ENCODE results near the gene VSTM4.

Gene VSTM4

DNA sequence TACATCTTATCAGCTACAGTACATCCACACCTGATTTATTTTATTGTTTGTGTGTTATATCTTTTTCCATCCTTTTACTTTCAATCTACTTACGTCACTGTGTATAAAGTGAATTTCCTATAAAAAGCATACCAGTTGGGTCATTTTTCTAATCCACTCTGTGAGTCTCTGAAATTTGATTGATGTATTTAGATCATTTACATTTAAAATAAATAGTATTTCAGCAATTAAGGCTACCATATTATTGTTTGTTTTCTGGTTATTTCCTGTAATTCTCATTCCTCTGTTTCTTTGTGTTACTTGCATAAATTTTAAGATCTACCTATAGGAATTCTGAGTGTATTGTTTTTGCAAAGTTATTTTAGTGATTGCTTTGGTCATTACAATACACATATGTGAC lies 53.7 kb downstream of the VSTM4 start:
- DNase-seq (ENCODE audit: low read depth, low spot score): no peak
- CTCF ChIA-PET: no interaction called here
- TF ChIP-seq, protein P1, sequence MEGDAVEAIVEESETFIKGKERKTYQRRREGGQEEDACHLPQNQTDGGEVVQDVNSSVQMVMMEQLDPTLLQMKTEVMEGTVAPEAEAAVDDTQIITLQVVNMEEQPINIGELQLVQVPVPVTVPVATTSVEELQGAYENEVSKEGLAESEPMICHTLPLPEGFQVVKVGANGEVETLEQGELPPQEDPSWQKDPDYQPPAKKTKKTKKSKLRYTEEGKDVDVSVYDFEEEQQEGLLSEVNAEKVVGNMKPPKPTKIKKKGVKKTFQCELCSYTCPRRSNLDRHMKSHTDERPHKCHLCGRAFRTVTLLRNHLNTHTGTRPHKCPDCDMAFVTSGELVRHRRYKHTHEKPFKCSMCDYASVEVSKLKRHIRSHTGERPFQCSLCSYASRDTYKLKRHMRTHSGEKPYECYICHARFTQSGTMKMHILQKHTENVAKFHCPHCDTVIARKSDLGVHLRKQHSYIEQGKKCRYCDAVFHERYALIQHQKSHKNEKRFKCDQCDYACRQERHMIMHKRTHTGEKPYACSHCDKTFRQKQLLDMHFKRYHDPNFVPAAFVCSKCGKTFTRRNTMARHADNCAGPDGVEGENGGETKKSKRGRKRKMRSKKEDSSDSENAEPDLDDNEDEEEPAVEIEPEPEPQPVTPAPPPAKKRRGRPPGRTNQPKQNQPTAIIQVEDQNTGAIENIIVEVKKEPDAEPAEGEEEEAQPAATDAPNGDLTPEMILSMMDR (IDR thresholded peaks at IDR 0.05; ENCODE audit: insufficient read depth, low read length, missing control alignments): no peak
- POLR2A ChIA-PET: no interaction called here
- no peak overlapping the region for H3K4me3 ChIP-seq (ENCODE audit: low read depth, low read length)

DNA sequence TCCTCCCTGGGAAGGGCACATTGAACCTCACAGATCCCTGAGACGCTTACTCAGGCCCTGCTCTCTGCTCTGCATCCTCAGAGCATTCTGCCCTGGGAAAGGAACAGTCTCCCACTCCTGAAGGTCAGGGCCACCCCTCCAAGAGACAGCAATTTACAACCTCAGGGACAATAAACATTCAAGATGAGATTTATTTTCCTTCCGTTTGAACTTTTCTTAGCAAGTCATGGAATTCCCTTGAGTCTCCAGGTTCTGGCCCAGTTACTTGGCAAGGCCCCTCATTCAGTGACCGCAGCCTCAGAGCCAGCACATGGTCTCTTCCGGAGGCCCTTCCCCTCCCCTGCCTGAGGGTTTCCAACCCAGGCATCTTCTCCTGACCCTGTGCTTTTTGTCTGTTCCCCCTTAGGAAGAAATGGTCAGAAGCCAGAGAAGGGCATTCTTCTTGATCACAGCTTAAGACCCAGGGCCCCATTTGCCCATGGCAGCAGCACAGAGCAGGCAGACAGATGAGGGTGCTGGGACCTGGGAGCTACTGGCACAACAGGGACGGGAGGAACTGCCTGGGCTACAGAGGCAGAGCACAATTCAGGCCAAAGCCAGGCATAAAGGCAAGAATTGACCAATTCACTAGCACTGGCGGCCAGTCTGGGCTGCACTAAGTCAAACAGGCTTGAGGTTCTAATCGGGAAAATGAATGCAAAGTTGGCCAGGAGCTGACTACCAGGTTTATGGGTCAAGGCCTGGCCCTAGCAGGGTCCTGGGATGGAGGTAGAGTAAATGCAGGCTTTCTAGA lies 56.7 kb downstream of the VSTM4 start:
- CTCF ChIA-PET: no interaction called here
- TF ChIP-seq, protein P1 (IDR thresholded peaks at IDR 0.05; ENCODE audit: insufficient read depth, low read length, missing control alignments): no peak

DNA sequence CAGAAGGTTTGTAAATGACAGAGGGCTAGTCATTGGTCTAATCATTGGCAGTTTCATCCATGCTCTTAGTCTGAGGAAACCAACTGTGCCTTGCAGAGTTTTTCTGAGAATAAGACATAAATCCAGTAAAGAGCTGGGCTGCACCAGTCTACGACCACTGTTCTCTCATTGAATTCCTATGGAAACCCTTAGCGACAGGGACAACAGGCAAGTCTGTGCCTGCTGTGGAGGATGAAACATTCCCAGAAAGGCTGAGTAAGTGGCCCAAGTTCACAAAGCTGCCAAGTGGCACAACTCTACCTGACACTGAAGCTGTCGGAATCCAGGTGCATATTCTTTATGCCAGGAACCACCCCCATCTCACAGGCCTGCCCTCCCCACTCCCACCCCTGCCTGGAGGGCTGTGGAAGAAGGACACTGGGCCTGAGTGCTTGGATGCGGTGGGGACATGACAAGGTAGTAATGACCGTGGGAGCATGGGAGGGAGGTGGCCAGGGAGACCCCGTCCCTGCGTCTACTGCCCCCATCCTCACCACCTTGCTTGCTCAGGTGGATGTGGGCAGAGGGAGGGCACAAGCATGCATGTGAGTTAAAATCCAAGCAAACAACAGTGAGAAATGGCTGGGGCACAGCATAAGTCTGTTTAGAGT lies 58.0 kb downstream of the VSTM4 start:
- POLR2A ChIA-PET: no interaction called here

More for the DNA sequence above, 56.7 kb downstream of the VSTM4 start:
- no peak overlapping the region for H3K4me3 ChIP-seq (ENCODE audit: low read depth, low read length)
- POLR2A ChIA-PET: no interaction called here
- no peak for DNase-seq (ENCODE audit: low read depth, low spot score)

DNA sequence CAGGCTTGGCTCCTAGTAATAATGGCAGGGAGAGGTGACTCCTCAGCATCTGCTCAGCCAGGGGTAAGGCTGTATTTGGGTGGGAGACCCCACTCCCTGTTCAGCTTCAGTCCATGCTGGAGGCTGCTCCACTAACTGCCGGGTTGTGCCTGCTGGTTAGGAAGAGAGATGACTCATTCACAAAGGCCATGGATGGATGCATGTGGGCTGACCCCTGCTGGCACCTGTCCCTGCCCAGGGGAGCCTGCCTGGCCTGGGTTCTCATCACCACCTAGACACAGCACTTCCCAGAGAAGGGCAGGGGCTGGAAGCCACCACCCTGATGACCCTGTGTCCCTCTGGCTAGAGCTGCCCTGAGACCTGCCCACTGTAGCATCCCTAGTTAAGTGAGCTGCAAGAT lies 59.0 kb downstream of the VSTM4 start:
- DNase-seq (ENCODE audit: low read depth, low spot score): no peak
- TF ChIP-seq, protein P1 (IDR thresholded peaks at IDR 0.05; ENCODE audit: insufficient read depth, low read length, missing control alignments): no peak
- ChIA-PET POLR2A (no interaction called here), CTCF (no interaction called here)
- no peak overlapping the region for H3K4me3 ChIP-seq (ENCODE audit: low read depth, low read length)

More for the DNA sequence above, 58.0 kb downstream of the VSTM4 start:
- CTCF ChIA-PET: no interaction called here
- DNase-seq (ENCODE audit: low read depth, low spot score): no peak
- TF ChIP-seq, protein P1 (IDR thresholded peaks at IDR 0.05; ENCODE audit: insufficient read depth, low read length, missing control alignments): no peak
- no peak overlapping the region for H3K4me3 ChIP-seq (ENCODE audit: low read depth, low read length)

DNA sequence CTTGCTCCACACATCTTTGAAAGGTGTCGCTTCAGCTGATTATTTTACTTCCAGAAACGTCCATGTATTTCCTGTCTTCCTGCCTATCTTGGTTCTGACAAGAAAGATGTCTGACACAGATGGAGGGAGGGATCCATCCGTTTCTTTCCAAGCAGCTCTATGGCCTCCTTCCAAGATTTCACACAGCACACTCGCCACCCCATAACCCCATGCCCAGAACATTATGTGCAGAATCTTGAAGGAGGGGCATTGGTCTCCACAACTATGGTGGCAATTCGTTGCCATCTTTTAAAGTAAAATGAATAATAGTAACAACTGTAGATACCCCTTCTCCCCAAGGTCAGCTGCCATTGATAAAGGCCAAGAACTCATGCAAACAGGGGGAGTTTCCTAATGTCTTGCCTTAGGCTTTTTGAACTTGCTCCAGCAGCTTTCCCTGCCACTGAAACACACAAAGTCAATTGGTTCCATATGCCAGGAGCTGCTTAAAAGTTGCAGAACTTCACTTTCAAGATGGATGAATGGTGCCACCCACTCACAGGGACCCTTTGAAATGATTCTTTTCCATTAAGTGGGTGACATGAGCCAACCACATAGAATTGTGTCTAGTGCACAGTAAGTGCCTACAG lies 60.0 kb downstream of the VSTM4 start:
- TF ChIP-seq, protein P1 (IDR thresholded peaks at IDR 0.05; ENCODE audit: insufficient read depth, low read length, missing control alignments): no peak
- ChIA-PET POLR2A (no interaction called here), CTCF (interaction anchor here (0.8 kb wide), 1 partner anchor 9 kb away, joined by 3 read pairs; no protein-coding TSS in a partner anchor)
- DNase-seq (ENCODE audit: low read depth, low spot score): no peak
- no peak overlapping the region for H3K4me3 ChIP-seq (ENCODE audit: low read depth, low read length)

DNA sequence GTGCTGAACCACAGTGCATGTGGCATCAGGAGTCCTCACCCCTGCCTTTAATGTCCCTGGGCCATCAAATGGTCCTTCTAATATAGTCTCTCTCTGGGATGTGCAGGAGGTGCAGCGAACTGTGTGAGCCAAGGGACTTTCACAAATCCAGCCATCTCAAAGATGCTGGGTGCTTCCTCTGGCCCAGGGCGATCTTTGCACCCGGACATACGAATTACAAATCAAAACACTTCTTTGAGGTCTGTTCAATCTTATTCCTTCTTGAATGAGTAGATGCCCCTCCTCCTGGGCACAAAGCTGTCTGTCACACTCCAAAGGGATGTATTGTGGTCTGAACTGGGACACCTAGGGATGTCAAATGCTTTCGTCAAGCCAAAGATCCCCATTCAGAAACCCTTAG lies 60.6 kb downstream of the VSTM4 start:
- DNase-seq (ENCODE audit: low read depth, low spot score): no peak
- no peak overlapping the region for H3K4me3 ChIP-seq (ENCODE audit: low read depth, low read length)
- ChIA-PET POLR2A (no interaction called here), CTCF (no interaction called here)
- TF ChIP-seq, protein P1 (IDR thresholded peaks at IDR 0.05; ENCODE audit: insufficient read depth, low read length, missing control alignments): no peak
